Lower leg skin (tissue), 3 donors: ENCODE results near the gene CAPN1.

Experiments used
- POLR2A ChIP-seq, 2 donors: fragments of 450-650 bp; IDR thresholded peaks; one replicate each; pipeline ENCODE4 v1.6.1; 2016 to 2017; ENCODE audit warnings: antibody characterized with exemption in 2 of 2, mild to moderate bottlenecking in 1 of 2, moderate library complexity in 1 of 2
- TF ChIP-seq, protein P1 (sequence below), 3 donors: fragments of 450-650 bp; IDR thresholded peaks; one replicate each; pipeline ENCODE4 v1.5.1; 2016; ENCODE audit warnings: antibody characterized with exemption in 3 of 3, mild to moderate bottlenecking in 3 of 3, moderate library complexity in 2 of 3

DNA sequence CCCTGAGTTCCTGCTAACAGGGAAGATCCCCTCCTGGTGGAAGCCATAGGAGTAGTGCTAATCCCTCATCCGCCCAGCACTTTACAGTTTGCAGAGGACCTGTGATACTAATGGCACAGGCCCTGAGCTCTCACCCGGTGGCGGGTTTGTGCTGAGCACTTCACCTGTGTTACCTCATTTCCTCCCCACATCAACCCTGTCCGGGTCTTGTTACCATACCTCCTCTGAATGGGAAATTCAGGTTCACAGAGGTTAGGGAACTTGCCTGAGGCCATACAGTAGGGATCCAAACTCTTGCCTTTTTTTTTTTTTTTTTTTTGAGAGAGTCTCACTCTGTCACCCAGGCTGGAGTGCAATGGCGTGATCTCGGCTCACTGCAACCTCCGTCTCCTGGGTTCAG, 25.2 kb downstream of the CAPN1 start:
- TF ChIP-seq, protein P1, sequence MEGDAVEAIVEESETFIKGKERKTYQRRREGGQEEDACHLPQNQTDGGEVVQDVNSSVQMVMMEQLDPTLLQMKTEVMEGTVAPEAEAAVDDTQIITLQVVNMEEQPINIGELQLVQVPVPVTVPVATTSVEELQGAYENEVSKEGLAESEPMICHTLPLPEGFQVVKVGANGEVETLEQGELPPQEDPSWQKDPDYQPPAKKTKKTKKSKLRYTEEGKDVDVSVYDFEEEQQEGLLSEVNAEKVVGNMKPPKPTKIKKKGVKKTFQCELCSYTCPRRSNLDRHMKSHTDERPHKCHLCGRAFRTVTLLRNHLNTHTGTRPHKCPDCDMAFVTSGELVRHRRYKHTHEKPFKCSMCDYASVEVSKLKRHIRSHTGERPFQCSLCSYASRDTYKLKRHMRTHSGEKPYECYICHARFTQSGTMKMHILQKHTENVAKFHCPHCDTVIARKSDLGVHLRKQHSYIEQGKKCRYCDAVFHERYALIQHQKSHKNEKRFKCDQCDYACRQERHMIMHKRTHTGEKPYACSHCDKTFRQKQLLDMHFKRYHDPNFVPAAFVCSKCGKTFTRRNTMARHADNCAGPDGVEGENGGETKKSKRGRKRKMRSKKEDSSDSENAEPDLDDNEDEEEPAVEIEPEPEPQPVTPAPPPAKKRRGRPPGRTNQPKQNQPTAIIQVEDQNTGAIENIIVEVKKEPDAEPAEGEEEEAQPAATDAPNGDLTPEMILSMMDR (IDR thresholded peaks at IDR 0.05) = no peak
- TF ChIP-seq POLR2A (IDR thresholded peaks at IDR 0.05) = no peak
